Measurements from ENCODE around the gene NTRK3.

The NTRK3 gene

GRCh38 chr15:88194162-88194561, 62.4 kb downstream of the NTRK3 start:
- no peak for TF ChIP-seq CTCF (IDR thresholded peaks at IDR 0.05; ENCODE audit: low read depth, low read length)
- DNase-seq (ENCODE audit: extremely low read depth, low read depth): no peak

GRCh38 chr15:88193415-88193814, 63.1 kb downstream of the NTRK3 start:
- no peak for TF ChIP-seq CTCF (IDR thresholded peaks at IDR 0.05; ENCODE audit: low read depth, low read length)
- DNase-seq (ENCODE audit: extremely low read depth, low read depth): no peak

GRCh38 chr15:88191812-88192165, 64.8 kb downstream of the NTRK3 start:
- no peak for TF ChIP-seq CTCF (IDR thresholded peaks at IDR 0.05; ENCODE audit: low read depth, low read length)
- DNase-seq (ENCODE audit: extremely low read depth, low read depth): no peak

GRCh38 chr15:88190232-88190631, 66.3 kb downstream of the NTRK3 start:
- DNase-seq (ENCODE audit: extremely low read depth, low read depth): no peak

GRCh38 chr15:88188300-88188699, 68.2 kb downstream of the NTRK3 start:
- TF ChIP-seq CTCF (IDR thresholded peaks at IDR 0.05; ENCODE audit: low read depth, low read length): no peak

More at GRCh38 chr15:88190232-88190631, 66.3 kb downstream of the NTRK3 start:
- no peak for TF ChIP-seq CTCF (IDR thresholded peaks at IDR 0.05; ENCODE audit: low read depth, low read length)

GRCh38 chr15:88187195-88187594, 69.3 kb downstream of the NTRK3 start:
- DNase-seq (ENCODE audit: extremely low read depth, low read depth): no peak

More at GRCh38 chr15:88188300-88188699, 68.2 kb downstream of the NTRK3 start:
- DNase-seq (ENCODE audit: extremely low read depth, low read depth): no peak

GRCh38 chr15:88185584-88185983, 71.0 kb downstream of the NTRK3 start:
- no peak for DNase-seq (ENCODE audit: extremely low read depth, low read depth)
- no peak for TF ChIP-seq CTCF (IDR thresholded peaks at IDR 0.05; ENCODE audit: low read depth, low read length)

More at GRCh38 chr15:88187195-88187594, 69.3 kb downstream of the NTRK3 start:
- no peak for TF ChIP-seq CTCF (IDR thresholded peaks at IDR 0.05; ENCODE audit: low read depth, low read length)

Measured in AG09319 (cell line).